Caki2 (cell line): ENCODE data around the gene UBE2H. TPM values are rescaled to one million over a fixed set of nuclear protein-coding genes. Genes with fewer than 3 reads are reported as not detected.
"Not testable (repeated sequence)": the region's sequence is repeated elsewhere in the genome, so short reads cannot be mapped to it uniquely, and the experiment has no call there.

ENCODE experiments used
- DNase-seq: peaks from one replicate; pipeline ENCODE4 v3.0.0-alpha.2; 2015; ENCODE audit warnings: low read depth
- in situ Hi-C: cut with HindIII; loops from 2 replicates; pipeline ENCODE4 v1.10.0; 2016; ENCODE audit warnings: low sequenced_read_pairs, low pct_unique_long_range_greater_than_20kb, mixed read lengths
- total RNA-seq: library from RNA; depleted of rRNA; stranded (reverse); fragments of >200 nt; shearing (Covaris generic); gene quantifications from 2 replicates; pipeline ENCODE4 v1.2.3, GENCODE V29; 2014; ENCODE audit warnings: low replicate concordance

The UBE2H gene
- total RNA-seq, 1 experiment from 2014 or later = 84.8 TPM

DNA sequence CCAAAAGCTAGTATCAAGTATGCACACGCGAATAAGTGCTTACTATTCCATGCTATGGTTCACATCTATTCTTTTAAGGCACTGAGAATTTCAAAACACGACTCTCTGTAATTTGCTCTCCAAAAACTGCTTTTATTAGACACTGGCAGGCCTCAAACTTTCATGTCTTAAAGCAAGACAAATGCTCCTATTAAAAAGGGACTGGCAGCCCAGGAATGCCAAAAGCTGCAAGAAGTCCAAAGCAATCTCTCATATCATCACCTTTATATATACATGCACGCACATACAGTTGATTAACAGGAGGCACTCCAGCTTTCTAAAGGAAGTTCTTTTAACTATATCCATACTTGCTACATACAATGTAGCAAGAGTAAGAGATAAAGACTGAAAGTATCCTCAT, 34.8 kb downstream of the UBE2H start:
- DNase-seq = no peak
- in situ Hi-C loops = no loop called here

DNA sequence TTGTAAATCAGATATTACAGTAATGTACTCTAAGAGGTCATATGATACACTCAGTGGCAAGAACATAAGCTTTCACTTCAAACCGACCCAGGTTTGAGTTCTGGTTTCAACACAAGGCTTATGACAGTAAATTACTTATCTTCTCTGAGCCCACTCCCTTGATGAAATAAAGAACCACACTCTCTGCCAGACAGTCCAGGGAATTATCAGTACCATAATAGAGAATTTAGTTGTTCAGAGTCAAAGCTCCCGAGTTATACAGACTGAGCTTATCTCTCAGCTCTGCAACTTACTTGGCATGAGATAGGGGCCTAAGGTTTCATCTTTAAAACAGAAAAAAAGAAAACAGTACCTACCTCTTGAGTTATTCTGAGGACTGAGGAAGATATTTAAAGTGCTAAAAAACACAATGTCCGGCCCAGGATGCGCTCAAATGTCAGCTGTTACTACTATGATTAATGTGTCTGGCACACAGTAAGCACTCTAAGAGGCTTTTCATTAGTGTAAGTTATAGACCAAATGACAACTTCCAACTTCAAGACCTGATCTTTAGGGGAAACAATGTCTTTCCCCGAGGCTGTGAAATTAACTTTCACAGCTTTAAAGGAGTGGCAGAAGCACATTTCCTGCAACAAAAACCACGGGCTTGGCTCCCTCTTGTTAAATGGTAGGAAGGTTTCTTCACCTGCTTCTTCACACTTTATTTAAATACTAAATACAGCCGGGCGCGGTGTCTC, 38.1 kb downstream of the UBE2H start:
- in situ Hi-C loops = no loop called here
- DNase-seq = no peak

DNA sequence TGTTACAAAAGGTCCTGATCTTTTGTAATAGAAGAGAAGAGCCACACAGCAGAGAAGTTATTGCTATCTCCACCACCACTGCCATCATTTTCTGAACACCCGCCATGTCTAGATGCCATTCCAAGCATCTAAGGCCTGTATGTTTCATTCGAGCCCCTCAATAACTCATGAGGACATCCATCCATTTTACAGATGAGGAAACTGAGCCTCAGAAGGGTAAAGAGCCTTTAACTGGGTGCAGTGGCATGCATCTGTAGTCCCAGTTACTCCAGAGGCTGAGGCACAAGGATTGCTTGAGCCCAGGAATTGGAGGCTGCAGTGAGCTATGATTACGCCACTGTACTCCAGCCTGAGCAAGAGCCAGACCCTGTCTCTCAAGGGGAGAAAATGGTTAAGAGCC, 39.3 kb downstream of the UBE2H start:
- DNase-seq = no peak
- in situ Hi-C loops = no loop called here

- in situ Hi-C loops = no loop called here
- DNase-seq = no peak
Observed at GRCh38 chr7:129911790-129912189, 41.0 kb downstream of the UBE2H start.

DNA sequence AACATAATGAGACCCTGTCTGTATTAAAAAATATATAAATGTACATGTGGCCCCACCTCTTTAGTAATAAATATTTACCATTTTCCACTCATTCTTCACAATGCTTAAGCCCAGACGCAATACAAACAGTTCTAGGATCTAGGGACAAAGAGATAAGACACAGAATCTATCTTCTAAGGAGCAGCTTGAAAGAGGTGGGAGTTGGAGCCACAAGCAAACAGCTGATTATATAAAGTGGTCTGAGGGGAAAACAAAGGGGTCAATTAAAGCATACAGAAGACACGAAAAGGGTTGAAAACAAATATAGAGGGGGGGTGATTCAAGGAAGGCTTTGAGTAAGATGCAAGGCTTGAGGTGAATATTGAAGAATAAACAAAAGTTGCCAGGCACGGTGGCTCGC, 43.1 kb downstream of the UBE2H start:
- in situ Hi-C loops = no loop called here
- no peak for DNase-seq

DNA sequence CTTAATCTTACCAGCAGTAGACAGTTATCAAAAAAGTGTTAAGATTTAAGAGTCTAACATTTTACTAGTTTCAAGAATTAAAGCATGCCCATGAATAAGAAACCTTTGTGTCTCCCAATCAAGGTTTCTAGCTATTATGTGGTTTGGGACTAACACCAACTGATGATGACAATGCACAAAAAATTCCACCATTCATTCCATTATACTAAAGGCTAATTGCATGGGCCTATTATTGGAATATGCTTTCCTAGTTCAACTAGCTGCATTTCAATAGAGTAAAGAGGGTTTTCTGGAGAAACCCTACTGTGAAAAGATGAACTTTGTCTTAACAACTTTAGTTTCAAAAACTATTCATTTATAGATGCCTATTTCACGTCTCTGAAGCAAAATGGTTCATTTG, 44.6 kb downstream of the UBE2H start:
- in situ Hi-C loops = no loop called here
- no peak for DNase-seq

DNA sequence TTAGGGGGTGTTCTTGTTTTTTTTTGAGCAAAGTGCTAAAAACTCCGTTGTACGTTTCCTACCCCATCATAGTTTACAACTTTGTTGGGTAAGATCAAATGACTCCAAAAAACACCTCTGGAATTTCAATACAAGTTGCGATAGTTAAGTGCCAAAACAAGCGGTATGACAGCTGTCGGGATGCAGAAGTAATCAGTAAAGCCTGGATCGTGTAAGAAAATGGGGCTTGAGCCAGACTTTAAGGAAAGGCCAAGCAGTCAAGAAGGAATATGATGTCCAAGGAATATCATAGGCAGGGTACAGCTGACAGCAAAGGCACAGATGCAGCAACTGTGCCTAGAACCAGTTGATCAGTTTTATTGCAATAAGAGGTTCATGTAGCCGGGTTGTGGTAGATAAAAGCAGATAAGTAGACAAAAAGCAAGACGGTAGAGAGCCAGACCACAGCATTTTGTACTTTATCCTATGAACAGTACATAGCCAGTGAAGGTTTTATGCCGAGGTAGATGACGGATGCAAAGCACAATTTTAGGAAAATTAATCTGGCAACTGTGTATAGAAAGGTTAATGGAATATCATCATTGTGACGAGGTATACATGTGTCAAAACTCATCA, 45.5 kb downstream of the UBE2H start:
- no peak for DNase-seq
- in situ Hi-C loops = no loop called here

DNA sequence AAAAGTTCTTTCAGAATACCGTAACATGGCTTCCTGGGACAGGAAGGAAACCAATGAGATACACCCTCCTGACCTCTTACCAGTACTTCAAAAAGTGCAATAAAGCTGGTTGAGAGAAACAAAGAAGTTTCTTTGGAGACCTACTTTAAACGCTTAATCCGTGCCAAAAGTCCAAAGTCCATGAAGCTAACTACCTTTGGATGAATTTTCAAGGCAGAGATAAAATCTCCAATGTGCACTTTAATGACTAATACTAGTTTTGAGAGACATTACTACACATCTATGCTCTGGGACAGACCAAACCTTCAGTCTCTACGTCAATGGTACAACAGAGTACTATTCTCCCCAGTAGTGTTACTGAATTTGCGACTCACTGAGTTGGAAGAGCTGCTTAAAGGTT, 46.1 kb downstream of the UBE2H start:
- in situ Hi-C loops = no loop called here
- peak; percentile 81 for DNase-seq

GRCh38 chr7:129903935-129904334, 48.8 kb downstream of the UBE2H start:
- in situ Hi-C loops = no loop called here
- DNase-seq = no peak

- in situ Hi-C loops = no loop called here
- no peak for DNase-seq
Observed at GRCh38 chr7:129902788-129903422, 49.9 kb downstream of the UBE2H start.

DNA sequence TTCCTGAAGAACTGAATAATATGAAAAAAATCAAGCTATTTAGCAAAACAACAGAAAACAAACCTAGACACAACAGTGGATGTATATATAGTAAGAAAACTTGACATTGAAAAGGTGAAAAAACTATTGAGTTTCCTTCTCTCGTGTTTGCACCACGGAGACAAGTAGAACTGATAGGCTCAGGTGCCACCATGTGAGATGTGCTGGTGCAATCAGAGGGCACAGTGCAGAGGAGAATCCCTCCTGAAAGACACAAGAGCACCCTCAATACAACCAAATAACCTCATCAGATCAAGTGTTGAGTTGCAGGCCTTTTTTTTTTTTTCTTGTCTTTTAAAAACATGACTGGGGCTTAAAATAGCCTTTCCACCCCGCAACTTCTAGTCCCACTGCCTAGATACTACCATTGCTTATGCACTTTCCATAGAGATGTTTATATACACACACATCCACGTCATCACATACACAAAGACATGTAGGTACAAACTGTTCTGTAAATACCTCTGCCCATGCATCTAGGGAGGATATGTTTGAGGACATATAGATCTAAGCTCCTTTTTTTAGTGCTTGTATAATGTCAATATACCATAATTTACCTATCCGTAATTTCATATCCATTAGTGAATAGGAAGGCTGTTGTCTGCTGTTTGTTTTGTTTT, 54.1 kb downstream of the UBE2H start:
- in situ Hi-C loops = no loop called here
- no peak for DNase-seq

GRCh38 chr7:129898007-129898406, 54.8 kb downstream of the UBE2H start:
- in situ Hi-C loops = no loop called here
- DNase-seq = no peak

GRCh38 chr7:129896568-129897382, 56.0 kb downstream of the UBE2H start:
- in situ Hi-C loops = no loop called here
- DNase-seq = peak; percentile 72

DNA sequence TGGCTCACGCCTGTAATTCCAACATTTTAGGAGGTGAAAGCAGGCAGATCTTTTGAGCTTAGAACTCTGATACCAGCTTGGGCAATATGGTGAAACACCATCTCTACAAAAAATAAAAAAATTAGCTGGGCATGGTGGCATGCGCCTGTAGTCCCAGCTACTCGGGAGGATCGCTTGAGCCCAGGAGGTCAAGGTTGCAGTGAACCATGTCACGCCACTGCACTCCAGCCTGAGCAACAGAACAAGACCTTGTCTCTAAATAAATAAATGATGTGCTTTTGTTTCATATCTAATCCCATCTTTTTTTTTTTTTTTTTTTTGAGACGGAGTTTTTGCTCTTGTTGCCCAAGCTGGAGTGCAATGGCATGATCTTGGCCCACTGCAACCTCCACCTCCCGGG, 58.6 kb downstream of the UBE2H start:
- in situ Hi-C loops, DNase-seq: not testable (repeated sequence)

GRCh38 chr7:129890090-129890489, 62.7 kb downstream of the UBE2H start:
- in situ Hi-C loops = no loop called here
- no peak for DNase-seq

GRCh38 chr7:129889133-129889844, 63.5 kb downstream of the UBE2H start:
- no peak for DNase-seq
- in situ Hi-C loops = no loop called here

- in situ Hi-C loops = no loop called here
- no peak for DNase-seq
Observed at GRCh38 chr7:129887865-129888264, 64.9 kb downstream of the UBE2H start.

GRCh38 chr7:129886818-129887186, 66.0 kb downstream of the UBE2H start:
- in situ Hi-C loops = no loop called here
- DNase-seq = peak; percentile 50
